SK-N-SH treated with all-trans-retinoic acid at 6 μM for 48 hours (cell line): ENCODE results near the gene LILRB3.
A peak's percentile ranks its signal among the peaks of the same experiment; 100 is the strongest.
"Not testable (repeated sequence)": the region's sequence is repeated elsewhere in the genome, so short reads cannot be mapped to it uniquely, and the experiment has no call there.

Source experiments
- ATAC-seq: fragments of 200-7000 bp; cut with Tn5 transposase; 3 replicates; pipeline ENCODE4 v1.9.1; 2020; ENCODE audit warnings: mild to moderate bottlenecking, moderate library complexity
- ISL1 ChIP-seq: fragments of 250-450 bp; sonication (Bioruptor Pico); IDR thresholded peaks from 2 replicates; pipeline ENCODE4 v2.1.2; 2022; ENCODE audit warnings: mild to moderate bottlenecking, moderate library complexity
- OSR1 ChIP-seq: fragments of 250-450 bp; sonication (Bioruptor Pico); IDR thresholded peaks from 2 replicates; pipeline ENCODE4 v1.8.0; 2022; ENCODE audit warnings: moderate library complexity, mild to moderate bottlenecking, inconsistent platforms
- PPARA ChIP-seq: fragments of 250-450 bp; sonication (Bioruptor Pico); IDR thresholded peaks from 2 replicates; pipeline ENCODE4 v1.5.0; 2020; ENCODE audit warnings: mild to moderate bottlenecking, borderline replicate concordance
- SNAI2 ChIP-seq: fragments of 250-450 bp; sonication (Bioruptor Pico); IDR thresholded peaks from 2 replicates; pipeline ENCODE4 v1.5.0; 2020; ENCODE audit warnings: mild to moderate bottlenecking, moderate library complexity
- TCF4 ChIP-seq: fragments of 250-450 bp; sonication (Bioruptor Pico); IDR thresholded peaks from 2 replicates; pipeline ENCODE4 v1.8.0; 2021; ENCODE audit warnings: mild to moderate bottlenecking, moderate library complexity, borderline replicate concordance
- TOX ChIP-seq: fragments of 250-450 bp; sonication (Bioruptor Pico); IDR thresholded peaks from 2 replicates; pipeline ENCODE4 v1.8.0; 2021; ENCODE audit warnings: mild to moderate bottlenecking, moderate library complexity, borderline replicate concordance
- ZC3H10 ChIP-seq: fragments of 250-450 bp; sonication (Bioruptor Pico); IDR thresholded peaks from 2 replicates; pipeline ENCODE4 v1.5.1; 2021; ENCODE audit warnings: mild to moderate bottlenecking, moderate library complexity
- ZFP3 ChIP-seq: fragments of 250-450 bp; sonication (Bioruptor Pico); IDR thresholded peaks from 2 replicates; pipeline ENCODE4 v1.5.0; 2020; ENCODE audit warnings: mild to moderate bottlenecking, moderate library complexity
- ZFP30 ChIP-seq: fragments of 450-650 bp; formaldehyde crosslinking; IDR thresholded peaks from 2 replicates; pipeline ENCODE4 v1.5.0; 2022; ENCODE audit warnings: mild to moderate bottlenecking, moderate library complexity
- ZNF70 ChIP-seq: fragments of 450-650 bp; formaldehyde crosslinking; IDR thresholded peaks from 2 replicates; pipeline ENCODE4 v1.5.0; 2020; ENCODE audit warnings: mild to moderate bottlenecking, moderate library complexity
- ZNF8 ChIP-seq: fragments of 450-650 bp; formaldehyde crosslinking; IDR thresholded peaks from 2 replicates; pipeline ENCODE4 v1.5.0; 2020; ENCODE audit warnings: mild to moderate bottlenecking, moderate library complexity
- TF ChIP-seq, protein P1 (sequence below): fragments of 250-450 bp; sonication (Bioruptor Pico); IDR thresholded peaks from 2 replicates; pipeline ENCODE4 v1.8.0; 2021; ENCODE audit warnings: low read depth, mild to moderate bottlenecking, moderate library complexity, borderline replicate concordance
- TF ChIP-seq, protein P2 (sequence below): fragments of 250-450 bp; sonication (Bioruptor Pico); IDR thresholded peaks from 2 replicates; pipeline ENCODE4 v1.5.0; 2020; ENCODE audit warnings: mild to moderate bottlenecking, moderate library complexity
- TF ChIP-seq, protein P3 (sequence below): fragments of 250-450 bp; sonication (Bioruptor Pico); IDR thresholded peaks from 2 replicates; pipeline ENCODE4 v1.8.0; 2020; ENCODE audit warnings: mild to moderate bottlenecking, moderate library complexity, borderline replicate concordance

The LILRB3 gene

DNA sequence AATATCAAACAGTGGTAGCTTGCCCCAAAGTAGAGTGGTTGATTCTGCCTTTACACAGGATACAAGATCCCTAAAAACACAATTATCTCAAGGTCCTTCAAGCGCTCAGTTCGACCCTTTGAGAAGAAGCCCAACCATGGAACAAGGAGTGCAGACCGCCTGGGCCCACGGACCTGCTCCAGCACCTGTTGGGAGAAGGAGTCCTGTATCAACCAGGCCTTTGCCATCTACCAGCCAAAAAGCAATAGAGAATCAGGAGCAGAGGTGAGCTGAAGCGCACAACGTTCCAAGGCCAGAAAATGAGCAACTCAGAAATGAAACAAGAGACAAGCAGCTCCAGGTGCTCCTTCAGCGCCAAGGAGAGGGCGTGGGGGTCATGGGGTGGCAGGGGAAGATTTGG lies 6.3 kb upstream of the LILRB3 start:
- ATAC-seq: no peak
- TF ChIP-seq ISL1 (no peak), ZFP3 (no peak), TOX (no peak)
- TF ChIP-seq, protein P1, sequence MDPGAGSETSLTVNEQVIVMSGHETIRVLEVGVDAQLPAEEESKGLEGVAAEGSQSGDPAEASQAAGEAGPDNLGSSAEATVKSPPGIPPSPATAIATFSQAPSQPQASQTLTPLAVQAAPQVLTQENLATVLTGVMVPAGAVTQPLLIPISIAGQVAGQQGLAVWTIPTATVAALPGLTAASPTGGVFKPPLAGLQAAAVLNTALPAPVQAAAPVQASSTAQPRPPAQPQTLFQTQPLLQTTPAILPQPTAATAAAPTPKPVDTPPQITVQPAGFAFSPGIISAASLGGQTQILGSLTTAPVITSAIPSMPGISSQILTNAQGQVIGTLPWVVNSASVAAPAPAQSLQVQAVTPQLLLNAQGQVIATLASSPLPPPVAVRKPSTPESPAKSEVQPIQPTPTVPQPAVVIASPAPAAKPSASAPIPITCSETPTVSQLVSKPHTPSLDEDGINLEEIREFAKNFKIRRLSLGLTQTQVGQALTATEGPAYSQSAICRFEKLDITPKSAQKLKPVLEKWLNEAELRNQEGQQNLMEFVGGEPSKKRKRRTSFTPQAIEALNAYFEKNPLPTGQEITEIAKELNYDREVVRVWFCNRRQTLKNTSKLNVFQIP (CRISPR knock-in tag): no peak
- TF ChIP-seq, protein P2, sequence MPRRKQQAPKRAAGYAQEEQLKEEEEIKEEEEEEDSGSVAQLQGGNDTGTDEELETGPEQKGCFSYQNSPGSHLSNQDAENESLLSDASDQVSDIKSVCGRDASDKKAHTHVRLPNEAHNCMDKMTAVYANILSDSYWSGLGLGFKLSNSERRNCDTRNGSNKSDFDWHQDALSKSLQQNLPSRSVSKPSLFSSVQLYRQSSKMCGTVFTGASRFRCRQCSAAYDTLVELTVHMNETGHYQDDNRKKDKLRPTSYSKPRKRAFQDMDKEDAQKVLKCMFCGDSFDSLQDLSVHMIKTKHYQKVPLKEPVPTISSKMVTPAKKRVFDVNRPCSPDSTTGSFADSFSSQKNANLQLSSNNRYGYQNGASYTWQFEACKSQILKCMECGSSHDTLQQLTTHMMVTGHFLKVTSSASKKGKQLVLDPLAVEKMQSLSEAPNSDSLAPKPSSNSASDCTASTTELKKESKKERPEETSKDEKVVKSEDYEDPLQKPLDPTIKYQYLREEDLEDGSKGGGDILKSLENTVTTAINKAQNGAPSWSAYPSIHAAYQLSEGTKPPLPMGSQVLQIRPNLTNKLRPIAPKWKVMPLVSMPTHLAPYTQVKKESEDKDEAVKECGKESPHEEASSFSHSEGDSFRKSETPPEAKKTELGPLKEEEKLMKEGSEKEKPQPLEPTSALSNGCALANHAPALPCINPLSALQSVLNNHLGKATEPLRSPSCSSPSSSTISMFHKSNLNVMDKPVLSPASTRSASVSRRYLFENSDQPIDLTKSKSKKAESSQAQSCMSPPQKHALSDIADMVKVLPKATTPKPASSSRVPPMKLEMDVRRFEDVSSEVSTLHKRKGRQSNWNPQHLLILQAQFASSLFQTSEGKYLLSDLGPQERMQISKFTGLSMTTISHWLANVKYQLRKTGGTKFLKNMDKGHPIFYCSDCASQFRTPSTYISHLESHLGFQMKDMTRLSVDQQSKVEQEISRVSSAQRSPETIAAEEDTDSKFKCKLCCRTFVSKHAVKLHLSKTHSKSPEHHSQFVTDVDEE (CRISPR knock-in tag): no peak
- TF ChIP-seq, protein P3, sequence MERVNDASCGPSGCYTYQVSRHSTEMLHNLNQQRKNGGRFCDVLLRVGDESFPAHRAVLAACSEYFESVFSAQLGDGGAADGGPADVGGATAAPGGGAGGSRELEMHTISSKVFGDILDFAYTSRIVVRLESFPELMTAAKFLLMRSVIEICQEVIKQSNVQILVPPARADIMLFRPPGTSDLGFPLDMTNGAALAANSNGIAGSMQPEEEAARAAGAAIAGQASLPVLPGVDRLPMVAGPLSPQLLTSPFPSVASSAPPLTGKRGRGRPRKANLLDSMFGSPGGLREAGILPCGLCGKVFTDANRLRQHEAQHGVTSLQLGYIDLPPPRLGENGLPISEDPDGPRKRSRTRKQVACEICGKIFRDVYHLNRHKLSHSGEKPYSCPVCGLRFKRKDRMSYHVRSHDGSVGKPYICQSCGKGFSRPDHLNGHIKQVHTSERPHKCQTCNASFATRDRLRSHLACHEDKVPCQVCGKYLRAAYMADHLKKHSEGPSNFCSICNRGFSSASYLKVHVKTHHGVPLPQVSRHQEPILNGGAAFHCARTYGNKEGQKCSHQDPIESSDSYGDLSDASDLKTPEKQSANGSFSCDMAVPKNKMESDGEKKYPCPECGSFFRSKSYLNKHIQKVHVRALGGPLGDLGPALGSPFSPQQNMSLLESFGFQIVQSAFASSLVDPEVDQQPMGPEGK: no peak

DNA sequence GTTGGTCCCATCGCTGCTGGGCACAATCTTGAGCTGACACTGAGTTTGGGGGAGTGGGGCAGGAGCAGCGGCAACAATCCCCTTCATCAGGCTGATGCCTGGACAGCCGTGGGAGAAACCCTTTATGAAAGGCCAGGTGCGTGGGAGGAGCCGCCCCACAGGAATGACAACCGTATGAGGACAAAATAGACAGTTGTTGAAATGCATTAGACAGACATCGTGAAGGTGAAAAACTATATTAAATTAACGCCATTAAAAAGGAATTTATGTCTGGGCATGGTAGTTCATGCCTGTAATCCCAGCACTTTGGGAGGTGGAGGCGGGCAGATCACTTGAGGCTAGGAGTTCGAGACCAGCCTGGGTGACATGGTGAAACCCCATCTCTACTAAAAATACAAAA lies 1.8 kb upstream of the LILRB3 start:
- not testable (repeated sequence) for ATAC-seq

DNA sequence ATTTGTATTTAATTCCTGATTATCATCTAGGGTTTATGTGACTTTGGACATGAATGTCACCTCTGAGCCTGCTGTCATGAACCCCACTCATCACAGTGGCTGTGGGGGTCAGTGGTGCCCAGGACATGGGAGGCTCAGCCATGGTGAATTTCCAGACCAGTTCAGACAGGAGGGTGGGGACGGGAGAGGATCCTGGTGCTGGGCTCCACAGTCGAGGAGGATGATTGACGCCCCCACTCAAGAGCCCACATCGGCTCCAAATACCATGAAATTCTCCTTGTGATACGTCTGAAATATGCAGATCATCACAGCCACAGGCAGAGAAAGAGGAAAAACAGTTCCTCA lies 1.1 kb upstream of the LILRB3 start:
- peak; percentile 9 for ATAC-seq

DNA sequence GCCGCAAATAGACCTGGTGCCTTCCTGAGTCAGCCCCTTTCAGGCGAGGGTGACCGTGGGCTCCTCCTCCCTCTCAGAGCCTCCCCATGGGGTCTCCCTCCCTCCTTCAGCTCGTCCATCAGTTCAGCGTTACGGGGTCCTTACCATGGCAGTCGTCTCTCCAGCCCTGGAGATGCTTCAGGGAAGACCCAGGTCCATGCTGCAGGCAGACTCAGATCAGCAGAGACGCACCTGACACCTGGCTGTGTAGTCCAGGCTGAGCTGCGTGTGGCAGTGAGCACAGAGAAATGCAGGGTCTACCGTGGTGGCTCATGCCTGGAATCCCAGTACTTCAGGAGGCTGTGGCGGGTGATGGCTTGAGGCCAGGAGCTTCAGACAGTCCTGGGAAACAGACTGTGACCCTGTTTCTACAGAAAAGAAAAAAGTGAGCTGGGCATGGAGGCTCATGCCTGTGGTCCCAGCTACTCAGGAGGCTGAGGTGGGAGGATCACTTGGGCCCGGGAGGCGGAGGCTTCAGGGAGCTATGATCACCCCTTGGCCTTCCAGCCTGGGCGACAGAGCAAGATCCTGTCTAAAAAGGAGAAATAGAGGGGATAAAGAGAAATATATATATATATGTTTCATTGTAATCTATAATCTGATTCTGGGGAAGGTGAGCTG lies 600 bp upstream of the LILRB3 start:
- peak; percentile 33 for ATAC-seq

DNA sequence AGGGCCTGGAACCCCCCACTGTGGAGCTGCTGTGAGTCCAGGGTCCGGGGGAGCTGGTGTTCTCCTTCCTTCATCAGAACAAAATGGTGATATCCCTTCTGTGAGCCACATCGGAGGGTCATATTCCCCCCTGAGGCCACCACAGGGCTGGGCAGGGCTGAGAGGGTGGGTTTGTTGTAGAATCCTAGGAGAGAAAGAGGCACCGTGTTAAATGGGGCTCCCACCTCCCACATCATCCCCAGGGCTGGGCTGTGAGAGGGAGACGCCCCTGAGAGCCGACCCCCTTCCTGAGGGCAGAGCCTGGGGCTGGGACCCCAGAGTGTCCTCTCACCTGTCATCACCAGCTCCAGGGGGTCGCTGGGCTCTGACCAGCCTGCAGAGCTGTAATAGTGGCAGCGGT lies 860 bp downstream of the LILRB3 start:
- not testable (repeated sequence) for ATAC-seq

DNA sequence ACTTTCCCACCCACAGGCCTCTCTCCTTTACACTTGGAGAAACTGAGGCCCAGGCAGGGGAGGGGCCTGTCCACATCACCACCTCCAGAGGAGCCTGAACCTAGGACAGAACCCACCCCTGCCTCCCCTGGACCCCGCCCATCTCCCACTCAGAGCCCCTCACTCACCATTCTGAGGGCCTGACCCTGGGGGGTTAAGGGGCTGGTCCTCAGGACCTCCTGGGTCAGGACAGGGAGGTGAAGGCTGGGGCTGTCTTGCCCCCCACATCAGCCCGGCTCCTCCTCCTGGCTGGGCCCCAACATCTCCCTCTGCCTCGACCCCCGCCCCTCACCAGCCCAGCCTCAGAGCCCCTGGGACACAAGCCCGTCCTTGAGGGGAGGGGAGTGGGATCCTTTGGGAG lies 3.1 kb downstream of the LILRB3 start:
- not testable (repeated sequence) for ATAC-seq

DNA sequence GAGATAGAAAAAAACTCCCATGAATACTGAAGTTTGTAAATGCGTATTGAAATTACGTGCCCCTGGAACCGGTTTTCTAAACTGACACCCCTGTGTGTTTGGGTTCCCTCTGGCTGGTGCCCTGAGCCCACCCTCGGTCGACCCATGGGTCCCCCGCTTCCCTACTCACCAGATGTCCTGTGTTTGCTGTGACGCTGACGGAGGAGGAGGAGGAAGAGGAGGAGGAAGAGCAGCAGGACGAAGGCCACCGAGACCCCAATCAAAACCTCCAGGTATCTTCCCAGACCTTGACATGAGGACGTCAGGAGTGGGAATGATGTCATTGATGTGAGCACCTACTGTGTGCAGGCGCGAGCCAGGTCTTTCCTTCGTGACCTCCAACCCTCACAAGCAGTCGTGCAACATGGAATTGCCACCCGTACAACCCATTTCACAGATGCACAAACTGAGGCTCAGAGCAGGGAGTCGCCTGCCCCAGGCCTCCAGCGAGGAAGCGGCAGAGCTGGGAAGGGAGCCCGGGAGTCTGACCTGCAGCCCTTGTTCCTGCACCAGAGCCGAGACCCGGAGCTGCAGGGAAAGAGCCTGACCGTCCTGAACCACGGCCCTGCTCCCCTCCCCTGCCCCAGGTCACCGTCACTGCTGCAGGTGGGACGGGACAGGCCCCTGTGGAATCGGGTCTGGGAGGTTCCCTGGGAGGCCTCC lies 3.7 kb downstream of the LILRB3 start:
- no peak for TF ChIP-seq PPARA (CRISPR knock-in tag)
- TF ChIP-seq, protein P3: no peak
- TF ChIP-seq OSR1 (CRISPR knock-in tag): no peak
- TF ChIP-seq ZNF8: no peak
- no peak for TF ChIP-seq ZFP3
- no peak for TF ChIP-seq SNAI2
- no peak for TF ChIP-seq ZC3H10 (CRISPR knock-in tag)
- no peak for TF ChIP-seq ZFP30
- TF ChIP-seq TCF4: no peak
- ATAC-seq: no peak

DNA sequence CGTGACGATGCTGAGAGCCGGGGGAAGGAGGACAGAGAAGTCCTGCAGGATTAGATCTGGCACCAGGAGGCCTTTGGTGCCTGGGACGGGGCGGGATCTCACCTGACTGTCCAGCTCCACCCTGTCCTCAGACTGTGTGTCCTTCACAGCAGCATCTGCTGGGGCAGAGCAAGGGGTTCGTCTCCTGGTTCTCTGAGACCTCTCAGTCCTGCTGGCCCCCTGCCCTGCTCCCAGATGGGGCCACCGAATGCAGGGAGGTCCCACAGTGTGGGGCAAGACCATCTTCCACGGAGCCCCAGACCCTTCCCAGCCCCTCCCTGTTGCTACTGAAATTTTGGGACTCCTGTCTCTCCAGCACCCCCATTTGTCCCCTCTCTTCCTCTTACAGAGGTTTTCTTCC lies 4.5 kb downstream of the LILRB3 start:
- ATAC-seq: no peak
- TF ChIP-seq OSR1 (CRISPR knock-in tag) (no peak), ZNF8 (no peak), ZNF70 (CRISPR knock-in tag) (no peak), TCF4 (no peak)
- TF ChIP-seq, protein P3: no peak
- TF ChIP-seq, all 23 proteins: peak for 0

DNA sequence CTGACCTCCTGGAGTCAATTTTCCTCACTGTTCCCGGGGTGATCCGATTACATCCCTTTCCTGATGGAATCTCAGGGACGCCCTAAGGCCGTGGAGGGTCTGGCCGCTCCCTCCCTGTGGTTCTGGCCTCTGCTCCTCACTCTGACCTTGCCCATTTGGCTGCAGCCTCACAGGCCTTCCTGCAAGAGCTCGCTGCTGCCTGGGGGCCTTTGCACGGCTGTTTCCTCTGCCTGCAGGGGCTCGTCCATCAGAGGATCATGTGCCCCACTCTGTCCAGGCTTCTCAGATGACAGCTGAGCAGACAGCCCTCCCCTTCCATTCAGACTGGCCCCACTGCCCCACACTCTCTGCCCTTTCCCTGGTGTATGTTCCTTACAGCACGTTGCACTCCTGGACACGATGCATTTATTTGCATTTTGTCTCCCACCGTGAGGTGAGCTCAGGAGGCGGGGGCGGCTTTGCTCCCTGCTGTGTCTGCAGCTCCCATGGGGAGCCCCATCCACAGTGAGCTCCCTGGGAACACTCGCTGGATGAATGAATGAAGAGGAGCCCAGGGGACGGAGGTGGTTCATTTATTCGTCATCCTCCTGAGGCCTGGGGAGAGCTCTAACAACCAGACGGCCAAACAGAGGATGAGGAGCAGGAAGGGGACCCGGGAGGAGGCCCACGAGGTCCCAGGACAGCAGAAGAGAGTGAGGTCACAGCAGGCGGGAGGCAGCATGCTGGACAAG lies 5.1 kb downstream of the LILRB3 start:
- ATAC-seq: not testable (repeated sequence)
